ENCODE results near the gene ZNF470.

Gene ZNF470

GRCh38 chr19:56567274-56568120, at the start of gene ZNF470:
Gene ZNF470 (plus strand): TSS chr19:56567468. CDS start chr19:56570312, 2,844 bp downstream.
- DNase-seq: peak; percentile 76

DNA sequence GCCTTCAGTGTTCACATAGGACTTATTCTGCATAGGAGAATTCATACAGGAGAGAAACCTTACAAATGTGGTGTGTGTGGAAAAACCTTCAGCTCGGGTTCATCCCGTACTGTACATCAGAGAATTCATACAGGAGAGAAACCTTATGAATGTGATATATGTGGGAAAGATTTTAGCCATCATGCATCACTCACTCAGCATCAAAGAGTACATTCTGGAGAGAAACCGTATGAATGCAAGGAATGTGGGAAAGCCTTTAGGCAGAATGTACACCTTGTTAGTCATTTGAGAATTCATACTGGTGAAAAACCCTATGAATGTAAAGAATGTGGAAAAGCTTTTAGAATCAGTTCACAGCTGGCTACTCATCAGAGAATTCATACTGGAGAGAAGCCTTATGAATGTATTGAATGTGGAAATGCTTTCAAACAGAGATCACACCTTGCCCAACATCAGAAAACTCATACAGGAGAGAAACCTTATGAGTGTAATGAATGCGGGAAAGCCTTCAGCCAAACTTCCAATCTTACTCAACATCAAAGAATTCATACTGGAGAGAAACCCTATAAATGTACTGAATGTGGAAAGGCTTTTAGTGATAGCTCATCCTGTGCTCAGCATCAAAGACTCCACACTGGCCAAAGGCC, 41.9 kb upstream of the ZNF470 start:
- no peak for DNase-seq

GRCh38 chr19:56537442-56537841, 29.8 kb upstream of the ZNF470 start:
- no peak for DNase-seq

- peak; percentile 62 for DNase-seq
Observed at GRCh38 chr19:56538254-56538760, 29.0 kb upstream of the ZNF470 start.

- no peak for DNase-seq
Observed at GRCh38 chr19:56538761-56539263, 28.5 kb upstream of the ZNF470 start, which contains the start of gene ZFP28. Gene ZFP28 (plus strand): TSS chr19:56538948. CDS start chr19:56539019, 71 bp downstream.

GRCh38 chr19:56543776-56544175, 23.5 kb upstream of the ZNF470 start:
- no peak for DNase-seq

DNA sequence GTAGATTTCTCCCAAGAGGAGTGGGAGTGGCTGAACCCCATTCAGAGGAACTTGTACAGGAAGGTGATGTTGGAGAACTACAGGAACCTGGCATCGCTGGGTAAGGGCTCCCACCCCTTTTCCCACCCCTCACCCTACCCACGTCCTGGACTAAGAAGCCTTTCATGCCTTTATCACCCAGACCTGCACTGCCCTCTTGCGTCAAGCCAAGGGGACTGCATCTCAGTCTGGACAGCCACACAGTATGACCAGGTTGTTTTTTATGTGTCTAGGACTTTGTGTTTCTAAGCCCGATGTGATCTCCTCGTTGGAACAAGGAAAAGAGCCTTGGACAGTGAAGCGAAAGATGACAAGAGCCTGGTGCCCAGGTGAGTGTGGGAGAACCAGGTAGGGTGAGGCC, 19.7 kb upstream of the ZNF470 start:
- no peak for DNase-seq

- DNase-seq: no peak
Observed at GRCh38 chr19:56554272-56554869, 12.9 kb upstream of the ZNF470 start.

DNA sequence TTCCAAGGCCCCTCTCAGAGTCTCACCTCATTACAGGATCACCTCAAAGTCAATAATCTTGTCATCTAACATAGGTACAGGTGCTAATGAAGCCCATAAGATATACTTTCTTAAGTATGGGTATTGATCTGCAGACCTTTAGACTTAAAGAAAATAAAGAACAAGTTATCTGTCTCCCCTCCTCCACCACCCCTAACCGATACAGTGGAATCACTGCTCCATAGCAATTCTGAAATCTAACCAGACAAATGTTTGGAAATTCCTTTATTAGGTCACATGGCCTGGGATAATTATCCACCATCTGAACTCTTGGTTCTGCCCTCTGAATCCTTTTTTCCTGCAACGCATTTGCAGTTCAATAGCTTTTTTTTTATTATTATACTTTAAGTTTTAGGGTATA, 4.5 kb upstream of the ZNF470 start:
- no peak for DNase-seq

DNA sequence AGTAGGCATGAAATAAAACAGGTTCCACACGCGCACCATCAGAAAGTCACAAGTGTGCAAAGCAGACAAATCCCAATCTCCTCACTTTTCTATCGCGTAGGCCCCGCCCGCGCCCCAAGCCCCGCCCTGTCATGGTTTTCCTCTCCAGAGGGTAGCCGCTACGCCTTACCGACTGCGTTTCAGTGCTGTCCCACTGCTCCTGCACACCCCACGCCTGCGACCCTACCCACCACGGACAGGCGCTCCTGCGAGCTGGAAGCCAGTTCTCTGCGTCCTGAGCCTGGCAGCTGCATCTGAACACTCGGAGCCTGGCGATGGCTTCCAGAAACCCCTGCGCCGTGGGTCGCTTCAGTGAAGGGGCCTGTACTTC, 379 bp upstream of the ZNF470 start:
- DNase-seq: no peak

DNA sequence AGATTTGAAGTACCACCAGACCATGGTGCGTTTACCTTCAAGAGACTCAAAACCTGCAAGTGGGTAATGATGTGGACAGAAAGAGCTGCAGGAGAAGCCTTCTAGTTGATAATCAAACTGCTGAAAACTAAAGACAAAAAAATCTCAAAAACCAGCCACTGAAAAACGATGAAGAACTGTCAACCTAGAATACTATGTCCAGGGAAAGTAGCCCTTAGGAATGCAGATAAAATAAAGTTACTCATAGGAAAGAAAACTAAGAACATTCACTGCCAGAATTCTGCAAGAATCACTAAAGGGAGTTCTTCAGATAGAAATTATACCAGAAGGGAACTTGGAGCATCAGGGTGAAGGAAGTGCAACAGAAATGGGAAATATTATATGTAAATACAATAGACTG, 5.3 kb downstream of the ZNF470 start:
- no peak for DNase-seq

DNA sequence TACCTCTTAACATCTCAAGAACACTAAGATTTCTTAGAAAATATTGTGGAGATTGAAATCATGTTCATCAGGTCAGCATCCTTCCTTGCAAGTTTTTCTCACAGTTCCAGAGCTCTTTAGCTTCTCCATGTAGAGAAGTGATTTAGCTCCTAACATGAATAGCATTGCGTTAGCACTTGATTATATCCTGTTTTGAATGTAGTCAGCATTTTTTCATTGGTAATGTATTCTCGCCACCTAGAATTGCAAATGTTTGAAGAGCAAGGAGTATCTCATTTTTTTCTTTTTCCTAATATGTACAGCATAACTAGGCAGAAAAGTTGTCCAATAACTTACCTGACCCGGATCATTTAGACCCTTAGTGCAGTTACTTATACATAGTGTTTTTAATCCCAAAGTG, 6.6 kb downstream of the ZNF470 start:
- no peak for DNase-seq

DNA sequence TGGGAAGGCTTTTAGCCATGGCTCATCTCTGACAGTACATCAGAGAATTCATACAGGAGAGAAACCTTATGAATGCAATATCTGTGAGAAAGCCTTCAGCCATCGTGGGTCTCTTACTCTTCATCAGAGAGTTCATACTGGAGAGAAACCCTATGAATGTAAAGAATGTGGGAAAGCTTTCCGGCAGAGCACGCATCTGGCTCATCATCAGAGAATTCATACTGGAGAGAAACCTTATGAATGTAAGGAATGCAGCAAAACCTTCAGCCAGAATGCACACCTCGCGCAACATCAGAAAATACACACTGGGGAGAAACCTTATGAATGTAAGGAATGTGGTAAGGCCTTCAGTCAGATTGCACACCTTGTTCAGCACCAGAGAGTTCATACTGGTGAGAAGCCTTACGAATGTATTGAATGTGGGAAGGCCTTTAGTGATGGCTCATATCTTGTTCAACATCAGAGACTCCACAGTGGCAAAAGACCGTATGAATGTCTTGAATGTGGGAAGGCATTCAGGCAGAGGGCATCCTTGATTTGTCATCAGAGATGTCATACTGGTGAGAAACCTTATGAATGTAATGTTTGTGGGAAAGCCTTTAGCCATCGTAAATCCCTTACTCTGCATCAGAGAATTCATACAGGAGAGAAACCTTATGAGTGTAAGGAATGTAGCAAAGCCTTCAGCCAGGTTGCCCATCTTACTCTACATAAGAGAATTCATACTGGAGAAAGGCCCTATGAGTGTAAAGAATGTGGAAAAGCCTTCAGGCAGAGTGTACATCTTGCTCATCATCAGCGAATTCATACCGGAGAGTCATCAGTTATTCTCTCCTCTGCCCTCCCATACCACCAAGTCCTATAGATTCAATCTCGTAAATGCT, 10.7 kb downstream of the ZNF470 start:
- no peak for DNase-seq

DNA sequence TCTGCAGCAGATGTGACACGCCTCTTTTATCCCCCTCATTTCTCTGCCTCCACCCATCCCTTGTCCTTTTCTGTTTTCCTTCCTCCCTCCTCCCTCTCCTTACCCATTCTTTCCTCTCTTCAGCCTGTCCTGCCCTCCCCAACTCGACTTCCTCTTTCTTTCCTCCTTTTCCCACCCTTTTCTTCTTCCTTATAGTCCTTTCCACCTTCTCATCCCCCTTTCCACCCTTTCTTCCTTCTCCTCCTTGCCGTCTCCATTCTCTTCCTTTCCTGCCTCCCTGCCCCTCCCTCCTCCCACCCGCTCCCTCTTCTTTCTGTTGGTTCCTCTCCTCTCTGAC, 27.1 kb downstream of the ZNF470 start:
- no peak for DNase-seq

GRCh38 chr19:56594783-56595547, 27.7 kb downstream of the ZNF470 start, which contains the start of gene ZNF71:
Gene ZNF71 (plus strand): TSS chr19:56595302. CDS start chr19:56601559, 6,257 bp downstream.
- DNase-seq: peak; percentile 25

GRCh38 chr19:56595548-56595899, 28.3 kb downstream of the ZNF470 start:
- no peak for DNase-seq

DNA sequence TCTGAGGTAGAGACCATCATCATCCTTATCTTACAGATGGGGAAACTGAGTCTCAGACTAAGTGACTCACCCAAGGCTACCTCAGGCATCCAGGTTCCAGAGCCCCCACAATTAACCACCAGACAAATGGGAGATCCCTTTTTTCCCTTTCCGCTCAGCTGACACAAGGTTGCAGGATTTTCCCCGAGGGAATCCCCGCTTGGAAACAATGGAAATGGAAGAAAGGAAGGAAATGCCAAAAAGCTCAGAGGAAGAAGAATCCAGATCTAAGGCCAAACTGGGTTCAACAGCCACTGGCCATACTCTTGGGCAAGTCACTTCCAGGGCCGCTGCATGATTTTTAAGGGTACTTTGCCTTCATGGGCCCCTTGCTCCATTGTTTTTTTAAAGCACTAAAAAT, 29.4 kb downstream of the ZNF470 start:
- no peak for DNase-seq

GRCh38 chr19:56597696-56598095, 30.4 kb downstream of the ZNF470 start:
- DNase-seq: no peak

GRCh38 chr19:56601375-56601774, 34.1 kb downstream of the ZNF470 start:
- no peak for DNase-seq

DNA sequence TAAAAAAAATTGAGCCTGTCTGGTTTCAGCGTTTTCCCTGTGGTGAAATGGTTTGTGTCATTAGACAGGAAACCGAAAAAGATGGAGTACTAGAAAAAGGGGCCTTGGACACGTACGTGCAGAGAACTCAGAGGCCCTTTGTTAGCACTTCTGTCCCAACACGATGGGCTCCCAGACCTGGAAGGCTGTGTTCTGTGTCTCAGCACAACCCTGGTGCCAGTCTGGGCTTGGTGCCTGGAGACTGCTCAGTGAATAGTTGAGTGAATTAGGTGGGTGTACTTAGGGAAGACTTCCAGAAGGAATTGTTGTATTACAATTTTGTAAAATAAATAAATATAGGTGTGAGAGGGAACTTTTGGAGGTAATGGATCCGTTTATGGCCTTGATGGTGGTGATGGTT, 36.6 kb downstream of the ZNF470 start:
- no peak for DNase-seq

DNA sequence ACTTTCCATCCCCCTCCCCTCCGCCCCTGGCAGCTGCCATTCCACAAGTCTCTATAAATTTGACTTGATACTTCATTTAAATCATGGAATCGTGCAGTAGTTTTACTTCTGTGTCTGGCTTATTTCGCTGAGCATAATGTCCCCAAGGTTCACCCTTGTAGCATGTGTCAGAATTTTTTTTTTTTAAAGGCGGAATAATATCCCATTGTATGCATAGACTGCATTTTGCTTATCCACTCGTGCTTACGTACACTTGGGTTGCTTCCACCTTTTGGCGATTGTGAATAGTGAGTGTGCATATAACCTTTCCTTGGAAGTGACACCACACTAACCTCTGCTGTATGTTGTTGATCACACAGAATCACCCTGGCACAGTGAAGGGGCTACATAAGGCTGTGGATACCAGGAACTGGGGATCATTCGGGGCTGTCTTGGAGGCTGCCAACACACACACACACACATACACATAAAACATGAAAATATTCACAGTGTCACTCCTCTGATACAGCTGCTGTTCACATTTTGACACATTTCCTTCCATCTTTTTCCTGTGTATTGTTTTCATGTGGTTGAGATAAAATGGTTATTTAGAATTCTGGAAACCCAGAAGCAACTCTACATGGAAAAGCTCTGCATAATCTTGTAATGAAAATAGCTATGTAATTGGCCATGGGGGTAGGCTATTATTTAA, 41.2 kb downstream of the ZNF470 start:
- no peak for DNase-seq
